Globus pallidus (tissue), 1 donor: ENCODE measurements around the gene HSP90AB1.

Experiments used
- DNase-seq: peaks from one replicate; pipeline ENCODE4 v3.0.0-alpha.2; 2015; ENCODE audit warnings: low spot score

The HSP90AB1 gene

GRCh38 chr6:44235891-44236516 lies 10.9 kb upstream of the HSP90AB1 start:
- DNase-seq: no peak

GRCh38 chr6:44237021-44237812 lies 9.7 kb upstream of the HSP90AB1 start:
- peak; percentile 71 for DNase-seq

GRCh38 chr6:44237813-44238433 lies 9.0 kb upstream of the HSP90AB1 start:
- peak; percentile 80 for DNase-seq

- no peak for DNase-seq
These were observed 8.1 kb upstream of the HSP90AB1 start for GRCh38 chr6:44238687-44239350.

GRCh38 chr6:44243345-44243744 lies 3.6 kb upstream of the HSP90AB1 start:
- no peak for DNase-seq

- no peak for DNase-seq
These were observed 1.4 kb upstream of the HSP90AB1 start for GRCh38 chr6:44245391-44245911.

- DNase-seq: peak; percentile 78
These were observed 814 bp upstream of the HSP90AB1 start for GRCh38 chr6:44245912-44246662.

GRCh38 chr6:44247338-44248302 lies 719 bp downstream of the HSP90AB1 start:
- peak; percentile 78 for DNase-seq

GRCh38 chr6:44248579-44248978 lies 1.7 kb downstream of the HSP90AB1 start:
- no peak for DNase-seq

- DNase-seq: no peak
These were observed 2.3 kb downstream of the HSP90AB1 start for GRCh38 chr6:44249082-44249748.

- DNase-seq: no peak
These were observed 3.3 kb downstream of the HSP90AB1 start for GRCh38 chr6:44250067-44250717.

GRCh38 chr6:44250718-44251123 lies 3.8 kb downstream of the HSP90AB1 start:
- no peak for DNase-seq

- no peak for DNase-seq
These were observed 4.9 kb downstream of the HSP90AB1 start for GRCh38 chr6:44251576-44252524.

GRCh38 chr6:44253307-44254101 lies 6.6 kb downstream of the HSP90AB1 start:
- no peak for DNase-seq

- DNase-seq: no peak
These were observed 7.5 kb downstream of the HSP90AB1 start for GRCh38 chr6:44254191-44255104.
